Stimulated activated CD4-positive, alpha-beta T cell treated with anti-CD3 and anti-CD28 coated beads, Interleukin-12 subunit alpha, Interleukin-12 subunit beta, amount 100 ng/mL, for 24 hours (primary cell): Measurements from ENCODE around the gene THAP9.
"Not testable (repeated sequence)": the region's sequence is repeated elsewhere in the genome, so short reads cannot be mapped to it uniquely, and the experiment has no call there.

Source experiments
- DNase-seq, 2 experiments: peaks; one replicate each; pipeline ENCODE4 v3.0.0-alpha.2; 2020; ENCODE audit warnings: low read depth in 2 of 2

THAP9 gene

DNA sequence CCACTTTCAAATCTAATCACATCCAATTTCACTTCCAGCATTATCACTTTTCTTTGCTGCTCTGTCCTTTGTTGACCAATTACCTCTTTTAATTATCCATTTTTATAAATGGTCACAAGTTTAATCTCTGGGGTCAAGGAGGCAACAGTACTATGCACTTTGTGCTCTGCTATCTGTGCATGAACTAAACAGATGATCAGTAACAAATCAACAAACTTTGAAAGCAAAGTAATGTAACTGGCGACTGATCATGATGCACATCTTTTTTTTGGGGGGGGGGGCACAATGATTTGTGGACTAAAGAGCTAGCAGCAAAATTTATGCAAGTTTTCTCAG lies 8.1 kb upstream of the THAP9 start:
- no peak for DNase-seq

DNA sequence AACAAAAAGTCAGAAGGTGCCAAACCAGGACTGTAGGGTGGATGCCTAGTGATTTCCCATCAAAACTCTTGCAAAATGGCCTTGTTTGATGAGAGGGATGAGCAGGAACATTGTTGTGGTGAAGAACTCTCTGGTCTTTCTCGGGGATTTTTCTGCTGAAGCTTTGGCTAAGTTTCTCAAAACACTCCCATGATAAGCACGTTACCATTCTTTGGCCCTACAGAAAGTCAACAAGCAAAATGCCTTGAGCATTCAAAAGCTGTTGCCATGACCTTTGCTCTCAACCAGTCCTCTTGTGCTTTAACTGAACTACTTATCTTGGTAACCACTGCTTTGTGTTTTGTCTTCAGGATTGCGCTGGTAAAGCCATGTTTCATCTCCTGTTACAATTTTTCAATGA lies 6.6 kb upstream of the THAP9 start:
- DNase-seq: no peak

DNA sequence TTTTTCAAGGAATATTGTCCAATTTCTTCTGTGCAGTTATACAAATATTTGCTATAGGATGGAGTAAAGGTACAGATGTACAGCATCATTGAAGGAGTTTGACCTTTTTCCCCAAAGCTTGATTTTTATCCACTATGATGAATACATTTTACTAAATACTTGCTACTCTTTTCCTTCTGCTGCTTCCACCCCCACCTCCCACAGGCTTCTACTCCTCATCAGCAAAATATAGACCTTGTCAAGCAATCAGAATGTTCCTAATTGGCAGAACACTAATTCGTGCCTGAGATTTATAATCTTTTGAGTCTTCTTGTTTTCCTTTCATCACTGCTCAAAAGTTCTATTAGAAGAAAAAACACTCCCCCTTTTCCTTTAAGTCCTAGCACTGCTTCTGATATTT lies 3.8 kb upstream of the THAP9 start:
- no peak for DNase-seq

DNA sequence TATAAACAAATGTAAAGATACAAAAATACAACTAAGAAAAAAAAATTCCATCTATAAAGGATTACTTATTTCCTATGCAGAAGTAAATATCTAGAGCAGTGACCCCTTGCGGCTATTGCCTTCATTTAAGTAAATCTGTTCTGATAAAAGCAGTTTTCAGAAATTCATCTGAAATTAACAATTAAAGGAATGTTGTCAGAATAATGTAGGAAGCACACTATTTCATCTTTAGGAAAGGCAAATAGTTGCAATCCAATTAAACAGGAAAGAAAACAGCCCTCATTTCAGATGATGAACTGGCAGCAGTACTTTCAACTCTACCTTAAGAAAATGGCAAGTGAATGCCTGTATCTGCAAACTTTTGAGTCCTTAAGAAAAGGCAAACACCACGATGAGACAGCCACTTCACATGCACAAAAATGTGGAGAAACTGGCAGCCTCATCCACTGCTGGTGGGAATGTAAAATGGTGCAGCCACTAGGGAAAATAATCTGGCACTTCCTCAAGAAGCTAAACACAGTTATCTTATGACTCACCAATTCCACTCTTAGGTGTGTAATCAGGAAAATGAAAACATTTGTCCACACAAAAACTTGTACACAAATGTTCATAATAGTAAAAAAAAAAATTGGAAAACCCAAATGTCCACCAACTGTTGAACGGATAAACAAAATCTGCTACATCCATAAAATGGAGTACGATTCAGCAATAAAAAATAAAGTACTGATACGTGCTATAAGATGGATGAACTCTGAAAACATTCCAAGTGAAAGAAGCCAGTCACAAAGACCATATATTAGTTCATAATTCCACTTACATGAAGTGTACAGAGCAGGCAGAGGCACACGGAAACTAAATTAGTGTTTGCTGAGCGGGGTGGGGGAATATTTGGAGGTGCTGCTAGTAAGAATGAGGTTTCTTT lies 2.0 kb upstream of the THAP9 start:
- DNase-seq: no peak

DNA sequence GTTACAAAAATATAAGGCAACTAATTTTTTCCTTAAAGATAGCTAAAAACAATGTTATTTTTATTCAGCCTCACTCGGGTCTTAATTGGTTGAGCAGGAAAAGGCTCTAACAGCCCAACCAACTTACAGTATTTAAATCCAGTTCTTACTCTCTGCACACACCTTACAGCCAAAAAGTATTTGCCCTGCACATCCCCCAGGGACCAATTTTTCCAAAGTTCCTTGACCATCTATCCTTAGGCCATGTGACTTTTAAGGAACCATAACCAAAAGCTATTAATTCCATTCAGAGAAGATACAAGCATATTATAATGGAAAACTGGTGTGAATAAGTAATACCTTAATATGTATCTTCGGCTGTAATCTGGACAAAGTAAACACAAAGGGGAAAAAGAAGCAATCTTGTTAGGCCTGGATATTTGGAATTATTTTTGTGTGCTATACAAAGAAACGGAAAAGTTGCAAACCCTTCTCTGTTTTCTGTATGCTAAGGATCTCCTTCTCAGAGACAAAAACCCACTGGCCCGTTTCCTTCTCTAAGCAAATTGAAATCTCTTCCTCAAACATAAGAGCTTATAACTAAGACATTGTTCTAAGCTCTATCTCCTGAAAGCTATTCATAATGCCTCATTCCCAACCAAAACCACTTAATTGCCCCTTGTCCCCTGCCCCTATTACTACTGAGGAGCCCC lies 1.0 kb upstream of the THAP9 start:
- no peak for DNase-seq

DNA sequence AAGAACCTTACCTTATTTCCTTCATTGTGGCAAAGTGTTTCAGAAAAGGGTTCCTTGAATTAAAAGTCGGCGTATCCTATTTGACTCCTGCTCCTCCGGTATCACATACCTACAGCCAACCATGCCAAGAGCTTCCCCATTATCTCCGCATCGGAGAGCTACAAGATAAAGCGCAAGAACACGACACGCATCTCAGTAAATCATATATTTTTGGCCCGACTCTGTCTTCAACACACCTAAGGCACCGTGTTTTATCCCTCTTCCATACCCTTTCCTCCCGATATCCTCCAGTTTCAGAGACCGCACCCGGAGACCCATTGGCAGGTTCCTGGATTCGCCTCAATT lies 497 bp upstream of the THAP9 start:
- no peak for DNase-seq

DNA sequence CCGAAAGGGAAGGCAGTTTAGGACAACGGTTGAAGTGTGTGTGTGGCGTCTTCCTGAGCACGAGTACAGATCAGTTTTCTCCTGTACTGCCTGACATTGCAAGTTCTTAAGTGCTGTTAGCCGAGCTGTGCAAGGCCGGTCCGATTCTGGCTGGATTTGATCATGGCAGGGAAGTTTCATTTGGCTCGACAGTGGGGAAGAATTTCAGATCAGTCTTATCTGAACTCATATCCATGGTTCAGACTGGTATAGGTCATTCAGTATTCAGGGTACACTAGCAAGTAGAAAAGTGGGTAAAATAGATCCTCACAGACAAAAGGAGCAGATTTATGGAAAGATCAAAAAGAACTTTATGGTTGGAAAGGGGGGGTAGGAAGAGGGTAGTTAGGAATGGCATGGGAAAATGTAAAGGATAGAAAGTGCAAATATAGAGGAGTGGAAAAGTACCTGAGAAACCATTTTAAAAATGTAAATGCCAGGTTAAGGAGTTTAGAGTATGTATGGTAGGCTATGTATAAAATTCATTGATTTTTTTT lies 716 bp downstream of the THAP9 start:
- no peak for DNase-seq

DNA sequence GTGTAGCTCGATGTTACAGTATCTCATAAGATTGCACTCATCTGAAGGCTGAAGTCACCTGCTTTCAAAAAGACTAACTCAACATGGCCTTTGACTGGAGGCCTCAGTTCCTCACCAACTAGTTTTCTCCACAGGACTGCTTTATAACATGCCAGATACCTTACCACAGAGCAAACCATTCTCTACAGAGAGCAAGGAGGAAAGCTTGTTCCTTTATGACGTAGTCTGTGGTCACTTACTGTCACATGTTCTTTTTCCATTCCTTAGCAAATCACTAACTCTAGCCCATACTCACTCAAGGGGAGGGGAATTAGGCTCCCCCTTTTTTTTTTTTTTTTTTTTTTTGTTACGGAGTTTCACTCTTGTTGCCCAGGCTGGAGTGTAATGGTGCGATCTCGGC lies 3.2 kb downstream of the THAP9 start:
- DNase-seq: no peak

DNA sequence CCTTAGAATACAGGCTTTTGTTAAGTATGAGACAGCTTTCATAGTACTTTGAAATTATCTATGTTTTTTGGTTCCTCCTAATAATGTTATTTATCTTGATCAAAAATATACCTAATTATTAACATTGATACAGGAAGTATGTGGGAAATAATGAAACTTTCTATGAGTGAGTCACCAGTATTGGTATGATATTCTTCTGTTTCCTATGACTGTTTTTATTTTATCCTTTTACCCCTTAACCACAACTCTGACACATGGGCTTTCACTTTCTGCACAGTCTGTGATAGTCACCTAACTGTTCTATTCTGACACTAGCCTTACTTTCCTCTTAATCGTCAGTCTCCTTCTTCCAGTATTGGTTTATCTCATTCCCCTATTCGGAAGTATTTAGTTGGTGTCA lies 4.7 kb downstream of the THAP9 start:
- peak in 1 of 2 experiments; percentile 20 for DNase-seq

DNA sequence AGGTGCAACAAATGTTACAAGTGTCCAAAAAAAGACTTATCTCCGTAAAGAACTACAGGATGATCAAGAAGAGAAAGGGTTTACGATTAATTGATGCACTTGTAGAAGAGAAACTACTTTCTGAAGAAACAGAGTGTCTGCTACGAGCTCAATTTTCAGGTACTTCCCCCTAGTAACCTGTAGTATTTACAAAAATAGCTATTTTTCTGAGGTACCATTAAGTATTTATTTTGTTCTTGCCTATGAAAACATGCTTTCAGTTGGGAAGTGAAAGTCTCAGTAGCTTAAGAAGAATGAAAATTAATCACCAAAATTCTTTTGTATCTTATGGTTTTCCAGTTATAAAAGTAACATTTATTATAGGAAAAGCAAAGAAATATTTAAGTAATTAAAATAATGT lies 5.9 kb downstream of the THAP9 start:
- no peak for DNase-seq

DNA sequence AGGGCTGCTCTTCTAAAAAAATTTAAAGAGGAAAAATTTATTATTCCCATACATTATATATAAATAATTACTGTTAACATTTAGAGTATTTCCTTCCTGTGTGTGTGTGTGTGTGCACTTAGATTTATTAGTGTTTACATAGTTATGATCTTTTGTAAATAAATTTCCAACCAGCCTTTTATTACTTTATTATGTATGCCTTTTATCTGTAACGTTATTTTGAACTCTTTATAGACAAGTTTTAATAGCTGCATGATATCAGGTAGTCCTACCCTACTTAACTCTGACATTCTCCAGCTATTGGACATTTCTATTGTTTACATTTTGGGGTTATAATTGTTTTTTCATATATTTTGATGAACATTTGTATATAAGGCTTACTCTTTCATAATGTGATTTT lies 8.8 kb downstream of the THAP9 start:
- no peak for DNase-seq

DNA sequence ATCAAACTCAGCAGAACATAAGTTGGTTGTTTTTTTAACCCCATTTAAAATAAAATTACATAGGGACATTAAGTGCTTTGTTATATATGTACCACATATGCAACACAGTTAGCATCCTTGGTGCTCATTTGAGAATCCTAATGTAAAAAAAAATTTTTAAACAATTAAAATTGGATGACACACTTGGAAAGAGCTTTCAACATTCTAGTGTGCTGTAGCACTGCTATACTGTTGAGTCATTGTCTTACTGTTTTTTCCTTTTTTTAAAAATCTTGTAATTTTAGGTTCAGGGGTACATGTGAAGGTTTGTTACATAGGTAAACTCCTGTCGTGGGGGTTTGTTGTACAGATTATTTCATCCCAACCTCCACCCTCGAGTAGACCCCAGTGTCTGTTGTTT lies 12.8 kb downstream of the THAP9 start:
- DNase-seq: no peak

DNA sequence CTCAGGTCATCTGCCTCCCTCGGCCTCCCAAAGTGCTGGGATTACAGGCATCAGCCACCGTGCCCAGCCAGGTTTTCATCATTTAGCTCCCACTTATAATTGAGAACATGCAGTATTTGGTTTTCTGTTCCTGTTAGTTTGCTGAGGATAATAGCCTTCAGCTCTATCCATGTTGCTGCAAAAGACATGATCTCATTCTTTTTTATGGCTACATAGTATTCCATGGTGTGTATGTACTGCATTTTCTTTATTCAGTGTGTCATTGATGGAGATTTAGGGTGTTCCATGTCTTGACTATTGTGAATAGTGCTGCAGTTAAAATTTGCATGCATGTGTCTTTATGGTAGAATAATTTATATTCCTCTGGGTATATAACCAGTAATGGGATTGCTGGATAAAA lies 13.4 kb downstream of the THAP9 start:
- DNase-seq: not testable (repeated sequence)

DNA sequence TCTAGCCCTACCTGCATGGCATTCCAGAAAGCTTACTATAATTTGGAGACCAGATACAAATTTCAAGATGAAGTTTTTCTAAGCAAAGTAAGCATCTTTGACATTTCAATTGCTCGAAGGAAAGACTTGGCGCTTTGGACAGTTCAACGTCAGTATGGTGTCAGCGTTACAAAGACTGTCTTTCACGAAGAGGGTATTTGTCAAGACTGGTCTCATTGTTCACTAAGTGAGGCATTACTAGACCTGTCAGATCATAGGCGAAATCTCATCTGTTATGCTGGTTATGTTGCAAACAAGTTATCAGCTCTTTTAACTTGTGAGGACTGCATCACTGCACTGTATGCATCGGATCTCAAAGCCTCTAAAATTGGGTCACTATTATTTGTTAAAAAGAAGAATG lies 17.6 kb downstream of the THAP9 start:
- DNase-seq: no peak

DNA sequence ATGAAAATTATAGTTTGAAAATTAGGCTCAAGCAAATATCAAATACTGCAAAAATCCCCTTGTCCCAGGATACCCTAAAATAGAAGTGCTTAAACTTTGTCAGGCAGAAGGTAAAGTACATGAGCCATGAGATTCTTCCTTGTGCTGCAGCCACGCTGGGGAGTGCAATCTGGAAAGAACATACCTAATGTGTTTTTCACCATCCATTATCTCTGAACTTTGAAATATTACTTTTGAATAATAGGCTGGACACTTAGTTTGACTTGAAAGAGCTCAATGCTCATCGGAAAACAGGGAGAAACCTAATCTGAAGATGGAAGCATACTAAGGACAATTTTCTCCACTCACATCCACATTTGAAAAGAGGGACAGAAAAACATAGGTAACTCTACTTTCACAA lies 18.9 kb downstream of the THAP9 start:
- DNase-seq: no peak

DNA sequence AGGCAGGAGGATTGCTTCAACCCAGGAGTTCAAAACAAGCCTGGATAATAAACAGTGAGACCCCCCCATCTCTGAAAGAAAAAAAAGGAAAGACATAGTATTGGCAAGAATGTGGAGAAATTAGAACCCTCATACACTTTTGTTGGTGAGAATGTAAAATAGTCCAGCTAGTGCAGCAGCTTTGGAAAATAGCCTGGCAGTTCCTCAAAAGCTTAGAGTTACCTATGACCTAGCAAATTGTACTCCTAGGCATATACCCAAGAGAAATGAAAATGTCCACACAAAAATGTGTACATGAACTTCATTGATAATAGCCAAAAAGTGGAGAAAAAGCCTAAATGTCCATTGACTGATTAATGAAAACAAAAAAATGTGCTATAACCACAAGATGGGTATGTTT lies 21.3 kb downstream of the THAP9 start:
- DNase-seq: no peak

DNA sequence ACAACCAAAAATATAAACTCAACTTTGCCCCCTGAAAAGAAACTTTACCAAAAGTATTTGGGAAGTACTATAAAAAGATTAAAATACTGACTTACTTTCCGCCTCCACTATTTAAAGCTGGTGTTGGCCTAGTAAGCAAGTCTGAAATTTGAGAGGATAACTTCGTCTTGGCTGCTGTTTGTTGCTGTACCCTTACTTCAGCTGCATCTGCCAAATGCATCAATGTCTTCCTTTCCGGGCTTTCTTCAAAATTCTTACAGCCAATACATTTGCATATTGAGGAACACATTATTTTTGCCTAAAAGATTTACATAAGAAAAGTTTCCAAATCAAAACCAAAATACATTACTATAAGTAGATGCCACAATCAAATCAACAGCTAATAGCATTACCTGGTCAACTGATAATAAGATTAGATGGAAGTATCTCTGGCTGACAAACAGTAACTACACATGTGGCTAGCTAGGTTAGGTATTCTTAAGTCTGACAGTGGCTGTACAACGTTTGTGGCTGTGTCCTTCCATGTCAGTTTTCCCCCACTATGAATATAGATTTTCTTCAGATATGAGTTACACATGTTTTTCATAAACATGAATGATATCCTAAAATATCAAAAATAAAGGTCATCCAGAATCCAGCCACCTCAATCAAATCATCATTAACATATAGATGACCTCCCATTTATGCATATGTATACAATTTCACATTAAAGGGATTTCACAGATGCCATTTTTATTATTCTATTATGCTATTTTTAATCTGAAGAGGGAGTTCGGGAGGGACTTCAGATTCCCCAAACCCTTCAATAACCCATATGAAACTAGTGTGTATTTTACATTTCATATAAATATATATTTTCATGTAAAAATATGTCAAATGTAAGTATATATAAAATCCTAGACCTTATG lies 30.6 kb downstream of the THAP9 start:
- no peak for DNase-seq

DNA sequence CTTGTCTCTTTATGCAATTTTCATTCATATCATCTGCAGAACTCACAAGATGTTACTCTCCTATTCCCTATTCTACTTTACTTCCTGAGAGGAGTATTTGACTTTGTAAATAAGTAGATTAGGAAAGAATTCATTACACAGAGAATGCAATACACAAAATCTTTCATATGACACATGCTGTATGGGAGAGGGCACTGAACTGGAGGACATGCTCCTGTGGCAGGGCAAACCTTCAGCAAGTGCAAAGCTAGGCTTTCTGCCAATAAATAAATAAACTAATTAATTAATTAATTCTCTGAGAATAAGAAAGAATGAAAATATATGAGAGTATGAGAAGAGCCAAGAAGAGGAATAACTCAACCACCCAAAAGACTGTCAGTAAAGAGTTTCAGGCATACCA lies 33.9 kb downstream of the THAP9 start:
- DNase-seq: no peak

DNA sequence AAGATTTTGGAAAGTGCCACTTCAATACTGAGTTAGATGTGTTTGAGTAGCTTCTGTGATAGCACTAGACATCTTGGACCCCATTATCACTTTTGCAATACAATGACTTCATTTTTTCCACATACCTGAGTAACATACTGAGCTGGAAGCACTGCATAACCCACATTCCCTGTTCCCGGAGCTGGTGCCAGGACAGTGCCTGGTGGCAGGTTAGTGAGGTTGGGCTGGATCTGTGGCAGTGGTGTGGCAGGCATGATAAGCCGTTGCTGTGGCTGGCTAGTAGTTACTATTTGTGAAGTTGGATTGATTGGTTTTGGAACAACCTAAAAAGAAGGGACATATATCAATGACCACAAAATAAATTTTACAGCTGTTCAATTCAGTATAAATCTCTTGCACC lies 38.9 kb downstream of the THAP9 start:
- no peak for DNase-seq

DNA sequence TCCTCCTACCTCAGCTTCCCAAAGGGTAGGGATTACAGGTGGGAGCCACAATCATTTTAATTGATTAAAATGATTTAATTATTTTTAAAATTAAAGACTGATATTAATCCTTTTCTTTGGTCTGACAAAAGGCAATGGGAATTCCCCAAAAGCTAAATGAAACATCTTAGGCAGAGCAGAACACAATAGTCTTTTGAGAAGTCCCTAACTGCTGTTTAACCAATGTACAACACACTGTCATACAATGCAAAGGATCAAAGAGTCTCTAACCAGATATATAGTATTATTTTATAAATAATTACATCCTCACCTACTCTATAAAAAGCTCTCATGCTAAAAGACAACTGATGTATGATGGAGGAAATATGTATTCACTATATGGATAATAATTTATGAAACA lies 47.0 kb downstream of the THAP9 start:
- no peak for DNase-seq

DNA sequence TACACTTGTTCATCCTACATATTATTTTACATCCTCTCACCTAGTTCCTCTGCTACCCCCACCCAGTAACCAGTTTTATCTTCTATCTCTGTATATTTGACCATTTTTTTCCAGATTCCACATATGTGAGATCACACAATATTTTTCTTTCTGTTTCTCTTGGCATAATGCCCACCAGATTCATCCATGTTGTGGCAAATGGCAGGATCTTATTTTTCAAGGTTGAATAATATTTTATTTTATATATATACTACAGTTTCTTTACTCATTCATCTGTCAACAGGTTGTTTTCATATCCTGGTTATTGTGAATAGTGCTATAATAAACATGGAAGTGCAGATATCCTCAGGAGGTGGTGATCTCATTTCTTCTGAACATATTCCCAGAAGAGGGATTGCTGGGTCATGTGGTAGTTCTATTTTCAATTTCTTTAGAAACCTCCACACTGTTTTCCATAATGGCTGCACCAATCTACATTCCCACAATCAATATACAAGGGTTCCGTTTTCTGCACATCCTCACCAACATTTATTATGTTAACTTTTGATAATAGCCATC lies 48.2 kb downstream of the THAP9 start:
- no peak for DNase-seq

DNA sequence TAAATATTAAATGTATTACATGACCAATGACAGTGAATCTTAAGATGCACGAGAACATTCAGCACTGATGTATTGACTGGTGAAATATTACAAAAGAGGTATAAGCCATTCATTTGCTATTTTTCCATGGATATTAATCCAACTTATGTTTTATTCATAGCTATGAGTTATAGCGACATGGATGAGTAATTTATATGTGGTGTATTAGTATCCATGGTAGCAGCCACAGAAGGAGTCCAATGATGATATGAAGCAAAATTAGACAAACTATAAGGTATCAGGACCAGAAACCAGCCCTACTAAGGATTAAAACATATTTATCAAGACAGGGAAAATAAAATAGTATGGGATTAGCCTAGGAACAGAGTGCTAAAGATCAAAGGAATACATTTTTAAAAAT lies 50.7 kb downstream of the THAP9 start:
- DNase-seq: no peak
